EH (cell line): ENCODE data around the gene PDSS2.

Source experiments
- DNase-seq: peaks from one replicate; pipeline ENCODE4 v3.0.0-alpha.2; 2015; ENCODE audit warnings: low read depth

Gene PDSS2

DNA sequence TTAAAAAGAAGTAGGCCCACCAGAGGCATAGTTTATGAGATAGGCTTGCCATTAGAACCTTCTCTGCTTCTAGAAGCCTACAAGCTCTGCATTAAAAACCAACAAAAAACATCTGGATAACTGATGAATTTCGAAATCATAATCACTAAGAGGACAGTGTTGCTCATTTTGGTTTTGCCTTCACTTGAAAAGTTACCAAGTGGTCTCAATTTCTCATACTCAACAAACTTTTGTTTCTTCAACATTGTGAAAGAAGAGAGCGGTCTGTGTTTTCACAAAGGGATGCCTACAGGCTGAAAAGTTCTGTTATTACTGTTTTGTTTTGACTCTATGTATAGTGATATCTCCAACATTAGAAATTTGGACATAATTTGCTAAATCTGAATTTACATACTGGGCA is 98.9 kb downstream of the PDSS2 start:
- no peak for DNase-seq

DNA sequence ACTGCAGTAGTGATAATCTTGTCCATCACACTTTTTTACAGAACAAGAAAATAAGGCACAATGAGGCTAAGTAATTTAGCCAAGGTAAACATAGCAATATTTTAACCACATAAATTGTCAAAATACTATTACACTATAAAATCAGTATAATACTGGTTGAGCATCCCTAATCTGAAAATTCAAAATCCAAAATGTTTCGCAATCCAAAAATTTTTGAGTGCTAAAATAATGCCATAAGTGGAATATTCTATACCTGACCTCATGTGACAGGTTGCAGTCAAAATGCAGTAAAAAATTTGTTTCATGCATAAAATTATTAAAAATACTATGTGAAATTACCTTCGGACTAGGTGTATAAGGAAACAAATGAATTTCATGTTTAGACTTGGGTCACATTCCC is 101.5 kb downstream of the PDSS2 start:
- no peak for DNase-seq

DNA sequence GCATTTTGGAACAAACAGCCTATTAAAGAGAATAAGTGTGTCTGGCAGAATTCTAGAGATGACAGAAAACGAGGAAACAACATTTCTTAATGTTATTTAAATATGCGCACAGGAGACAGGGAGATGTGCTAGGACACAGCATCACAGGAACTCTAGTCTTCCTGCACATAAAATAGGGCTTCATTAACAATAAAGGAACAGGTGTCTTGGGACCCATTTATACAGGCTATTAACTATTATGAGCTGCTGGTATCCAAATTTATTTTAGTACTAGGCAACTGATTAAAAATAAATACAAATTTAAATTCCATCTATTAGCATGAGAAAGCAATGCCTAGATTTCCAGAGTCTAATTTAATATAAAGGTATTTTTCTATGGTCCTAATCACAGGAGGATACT is 102.3 kb downstream of the PDSS2 start:
- no peak for DNase-seq

DNA sequence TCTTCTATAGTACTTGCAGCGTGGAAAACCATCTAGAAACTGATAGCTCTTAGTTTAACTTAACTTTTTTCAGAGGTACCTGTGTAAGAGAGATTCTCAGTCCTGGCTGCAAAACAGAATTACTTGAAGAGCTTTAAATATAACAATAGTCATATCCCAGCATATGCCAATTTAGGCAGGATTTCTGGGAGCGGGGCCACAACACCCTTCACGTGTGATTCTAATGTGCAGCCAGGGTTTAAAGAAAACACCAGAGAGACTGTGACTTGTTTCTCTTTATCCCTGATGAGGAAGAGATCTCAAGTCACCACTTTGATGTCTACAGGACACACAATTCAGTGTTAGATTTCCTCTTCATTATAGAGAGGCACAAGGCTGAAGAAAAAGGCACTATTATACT is 103.7 kb downstream of the PDSS2 start:
- no peak for DNase-seq

DNA sequence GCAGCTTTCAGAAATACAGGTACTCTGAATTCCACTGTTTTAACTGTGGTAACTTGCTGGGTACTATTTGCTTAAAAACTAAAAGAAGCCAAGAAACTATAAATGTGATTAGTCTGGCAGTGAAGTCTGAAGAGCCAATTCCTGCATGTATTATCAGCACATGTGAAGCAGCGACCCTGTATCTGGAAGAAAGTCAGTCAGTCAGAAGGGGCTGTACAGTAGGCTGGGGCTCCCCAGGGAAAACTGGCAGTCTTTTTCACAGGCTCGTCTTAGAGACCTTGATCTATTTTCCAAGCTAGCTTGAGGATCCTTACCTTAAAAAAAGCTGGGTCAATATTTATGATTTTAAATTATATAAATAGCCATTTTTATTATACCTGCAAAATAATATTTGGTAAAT is 104.9 kb downstream of the PDSS2 start:
- no peak for DNase-seq

DNA sequence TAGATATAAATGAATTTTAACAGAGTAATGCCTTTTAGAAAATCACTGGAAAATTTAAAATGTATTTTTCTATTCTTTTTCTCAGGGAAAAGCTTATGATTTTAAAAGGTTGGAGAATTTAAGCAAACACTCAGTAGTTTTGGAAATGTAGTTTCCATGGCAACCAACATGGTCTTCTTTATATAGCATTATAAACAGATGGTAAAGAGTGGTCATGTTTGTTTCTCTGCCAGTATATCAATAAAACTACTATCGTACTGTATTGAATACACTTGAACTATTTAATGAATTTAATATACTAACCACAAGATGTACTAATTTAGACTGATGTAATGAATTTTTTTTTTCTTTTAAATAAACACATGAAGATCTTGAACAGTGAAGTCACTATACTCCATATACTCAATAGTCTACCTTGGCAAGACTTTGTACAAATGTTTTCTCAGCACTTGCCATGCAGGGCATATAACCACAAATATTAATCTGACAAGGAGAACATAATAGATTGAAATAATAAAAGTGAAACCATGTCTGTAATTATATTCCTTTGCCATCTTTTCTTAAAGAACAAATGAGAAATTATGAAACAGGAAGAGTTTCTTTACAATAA is 105.5 kb downstream of the PDSS2 start:
- peak; percentile 9 for DNase-seq

DNA sequence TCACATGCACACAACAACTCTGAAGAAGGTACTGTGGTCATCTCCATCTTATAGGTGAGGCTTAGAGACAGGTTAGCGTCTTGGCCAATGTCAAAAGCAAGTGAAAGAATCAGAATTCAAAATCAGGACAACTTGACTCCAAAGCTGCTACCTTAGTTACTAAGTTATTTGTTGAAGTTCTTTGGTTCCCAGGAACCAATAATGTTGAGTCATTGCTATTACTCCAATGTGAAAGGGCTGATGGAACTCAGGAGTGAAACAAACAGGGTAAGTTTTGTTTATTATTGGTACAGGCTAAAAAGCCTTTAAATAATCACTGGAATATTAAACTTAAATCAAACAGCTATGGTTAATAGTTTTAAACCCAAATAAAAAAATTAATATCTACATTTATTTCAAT is 111.1 kb downstream of the PDSS2 start:
- no peak for DNase-seq

DNA sequence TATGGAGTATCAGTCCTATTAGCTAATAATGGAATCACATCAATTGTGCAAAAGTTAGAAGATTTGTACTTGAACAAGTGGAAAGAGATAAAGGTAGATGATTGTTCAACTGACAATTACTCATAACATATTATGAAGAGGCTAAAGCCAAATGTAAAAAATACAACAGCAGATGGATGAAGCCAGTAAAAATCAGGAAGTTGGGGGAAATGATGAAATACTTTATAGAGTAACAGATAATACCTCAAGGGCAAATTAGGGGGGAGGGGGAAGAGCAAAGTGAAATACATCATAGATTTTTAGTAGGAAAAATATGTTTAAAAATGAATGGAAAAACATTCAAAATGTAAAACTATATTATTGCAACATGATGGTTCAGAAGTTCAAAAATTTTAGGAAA is 114.0 kb downstream of the PDSS2 start:
- no peak for DNase-seq

DNA sequence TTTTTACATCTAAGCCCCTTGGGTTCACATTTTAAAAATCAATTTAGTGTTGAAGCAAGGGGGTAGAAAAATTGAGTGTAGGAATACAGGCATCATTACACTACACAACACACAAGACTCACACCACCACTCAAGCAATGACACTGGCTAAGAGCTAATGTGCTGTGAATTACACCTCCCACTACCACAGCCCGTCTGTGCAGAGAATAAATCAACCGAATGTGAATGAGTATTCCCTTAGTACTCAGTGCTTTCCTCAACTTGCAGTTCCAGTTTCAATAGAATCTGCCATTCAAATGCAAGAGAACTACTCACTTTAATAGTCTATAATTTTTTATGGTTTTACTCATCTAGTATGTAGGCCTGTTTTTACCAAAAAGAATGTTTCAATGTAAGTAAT is 114.4 kb downstream of the PDSS2 start:
- no peak for DNase-seq

DNA sequence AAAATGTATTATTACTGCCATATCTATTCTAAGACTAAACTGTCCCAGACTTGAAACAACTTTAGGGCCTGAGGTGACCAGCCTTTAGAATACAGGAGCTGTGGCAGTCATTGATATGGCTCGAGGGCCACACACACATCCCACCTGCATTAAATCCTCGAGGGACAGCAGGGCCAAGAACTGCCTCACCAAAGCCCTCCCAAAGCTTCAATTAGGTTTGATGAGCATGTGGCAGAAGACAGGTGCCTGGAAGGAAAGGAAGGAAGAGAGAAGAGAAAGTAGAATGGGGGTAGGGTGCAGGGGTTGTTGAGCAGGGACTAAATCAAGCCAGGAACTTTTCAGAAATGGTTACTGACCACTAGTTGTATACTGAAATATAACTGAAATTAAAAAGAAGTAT is 115.0 kb downstream of the PDSS2 start:
- DNase-seq = no peak

DNA sequence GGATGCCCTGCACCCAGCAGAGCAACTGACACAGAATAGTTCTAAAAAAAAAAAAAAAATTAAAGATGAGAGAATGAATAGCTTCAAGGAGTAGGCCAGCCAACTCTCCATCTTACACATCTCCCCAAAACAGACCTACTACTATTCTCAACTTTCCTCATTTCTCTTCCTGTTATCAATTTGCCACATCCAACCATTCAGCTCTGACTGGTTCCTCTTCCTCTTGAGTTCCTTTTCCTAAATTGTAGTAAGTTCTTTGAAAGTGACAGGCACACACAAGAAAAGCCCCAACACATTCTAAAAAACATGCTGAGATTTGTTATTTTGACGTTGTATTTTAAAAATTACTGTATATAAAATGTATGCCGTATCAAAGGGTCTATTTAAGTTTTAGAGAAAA is 117.2 kb downstream of the PDSS2 start:
- no peak for DNase-seq

DNA sequence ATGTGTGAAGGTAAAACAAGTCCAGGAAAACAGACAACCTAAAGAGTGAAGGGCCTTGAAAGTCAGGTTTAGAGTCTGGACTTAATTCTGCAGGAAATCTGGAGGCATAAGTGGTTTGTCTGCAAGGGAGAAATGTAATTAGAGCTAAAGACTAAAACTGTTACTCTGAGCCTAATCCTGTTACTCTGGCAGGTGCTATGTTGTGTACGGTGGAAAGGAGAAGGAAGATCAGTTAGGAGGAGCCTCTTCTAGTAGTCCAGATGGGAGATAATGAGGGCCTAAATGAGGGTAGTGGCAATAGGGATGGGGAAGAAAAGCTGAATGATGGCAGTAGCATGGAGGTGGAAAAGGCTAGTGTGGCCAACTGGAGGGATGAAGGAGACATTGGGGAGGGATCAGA is 118.5 kb downstream of the PDSS2 start:
- DNase-seq = no peak

DNA sequence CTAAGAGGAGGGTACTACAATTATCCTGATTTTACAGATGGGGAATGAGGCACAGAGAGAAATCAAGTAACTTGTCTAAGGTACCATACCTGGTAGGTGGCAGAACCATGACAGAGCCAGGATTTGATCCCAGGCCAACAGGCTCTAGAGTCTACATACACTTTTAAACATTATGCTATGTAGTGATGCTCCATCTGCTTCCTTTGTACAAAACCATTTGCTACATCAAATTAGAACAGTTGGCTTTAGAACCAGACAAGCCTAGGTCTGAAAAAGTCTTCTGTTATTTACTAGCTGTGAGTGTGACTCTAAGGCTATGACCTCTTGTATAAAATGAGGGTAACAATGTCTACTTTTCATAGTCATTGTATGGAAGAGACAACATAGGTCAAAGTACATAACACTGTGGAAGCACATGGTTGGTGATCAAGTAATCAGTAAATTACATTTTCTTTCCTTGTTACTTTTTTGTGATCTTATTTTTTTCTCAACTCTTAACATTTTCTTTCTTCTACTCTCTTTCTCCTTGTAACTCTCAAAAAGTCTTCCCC is 122.1 kb downstream of the PDSS2 start:
- no peak for DNase-seq

DNA sequence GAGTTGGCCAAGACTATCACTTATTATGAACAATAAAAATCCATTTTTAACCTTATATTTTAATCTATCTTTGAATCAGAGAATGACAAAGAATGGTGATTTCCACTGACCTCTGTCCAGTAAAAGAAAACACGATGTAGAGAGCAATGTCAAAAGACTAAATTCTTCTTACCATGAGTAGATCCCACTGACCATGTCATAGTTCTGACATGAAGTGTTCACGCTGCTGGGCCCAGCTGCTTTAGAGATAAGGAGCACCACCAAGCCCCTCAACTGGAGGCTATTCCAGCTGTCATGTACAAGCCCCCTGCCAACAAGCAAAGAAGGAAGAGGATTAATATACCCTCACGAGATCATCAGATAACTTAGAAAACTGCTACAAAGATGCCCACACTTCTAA is 125.3 kb downstream of the PDSS2 start:
- DNase-seq = no peak

DNA sequence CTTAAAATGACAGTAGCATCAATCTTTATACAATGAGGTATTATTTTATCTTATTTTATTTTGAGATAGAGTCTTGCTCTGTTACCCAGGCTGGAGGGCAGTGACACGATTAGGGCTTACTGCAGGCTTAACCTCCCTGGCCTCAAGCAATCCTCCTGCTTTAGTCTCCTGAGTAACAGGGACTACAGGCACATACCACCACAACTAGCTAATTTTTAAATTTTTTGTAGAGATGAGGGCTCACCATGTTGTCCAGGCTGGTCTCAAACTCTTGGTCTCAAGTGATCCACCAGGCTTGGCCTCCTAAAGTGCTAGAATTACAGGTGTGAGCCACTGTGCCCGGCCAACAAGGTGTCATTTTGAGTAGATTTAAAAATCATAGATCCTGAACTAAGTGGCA is 125.9 kb downstream of the PDSS2 start:
- no peak for DNase-seq

DNA sequence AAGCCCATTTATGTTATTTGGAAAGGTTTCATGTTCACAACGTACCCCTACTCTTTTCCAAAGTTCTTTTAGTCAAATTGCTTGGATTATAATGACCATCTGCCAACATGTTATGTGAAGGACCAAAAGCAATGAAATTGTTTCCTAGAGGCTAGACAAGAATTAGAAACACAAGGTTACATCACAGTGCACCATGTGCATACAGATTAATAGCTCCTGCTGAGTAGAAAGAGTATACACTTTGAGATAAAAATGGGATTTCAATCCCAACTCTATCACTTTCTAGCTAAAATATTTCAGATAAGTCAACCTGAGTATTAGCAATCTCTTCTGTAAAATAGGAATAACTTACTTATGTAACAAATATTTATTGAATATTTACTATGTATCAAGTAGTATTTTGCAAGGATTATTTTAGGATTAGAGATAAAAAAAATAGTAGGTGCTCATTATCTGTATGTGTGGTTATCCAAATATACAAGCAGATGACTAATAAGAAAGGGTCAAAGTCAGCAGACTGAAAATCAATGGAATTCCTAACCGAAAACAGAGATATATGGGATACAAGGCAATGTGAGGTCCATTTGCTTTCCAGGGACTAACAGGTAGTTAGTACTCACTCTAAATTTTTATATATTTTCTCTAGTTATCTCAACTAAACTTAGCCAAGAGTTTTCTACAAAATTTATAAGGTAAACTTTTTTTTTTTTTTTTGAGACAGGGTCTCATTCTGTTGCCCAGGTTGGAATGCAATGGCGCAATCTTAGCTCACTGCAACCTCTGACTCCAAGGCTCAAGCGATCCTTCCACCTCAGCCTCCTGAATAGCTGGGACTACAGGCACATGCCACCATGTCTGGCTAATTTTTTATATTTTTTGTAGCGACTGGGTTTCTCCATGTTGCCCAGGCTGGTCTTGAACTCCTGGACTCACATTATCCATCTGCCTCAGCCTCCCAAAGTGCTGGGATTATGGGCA is 127.7 kb downstream of the PDSS2 start:
- peak; percentile 5 for DNase-seq

DNA sequence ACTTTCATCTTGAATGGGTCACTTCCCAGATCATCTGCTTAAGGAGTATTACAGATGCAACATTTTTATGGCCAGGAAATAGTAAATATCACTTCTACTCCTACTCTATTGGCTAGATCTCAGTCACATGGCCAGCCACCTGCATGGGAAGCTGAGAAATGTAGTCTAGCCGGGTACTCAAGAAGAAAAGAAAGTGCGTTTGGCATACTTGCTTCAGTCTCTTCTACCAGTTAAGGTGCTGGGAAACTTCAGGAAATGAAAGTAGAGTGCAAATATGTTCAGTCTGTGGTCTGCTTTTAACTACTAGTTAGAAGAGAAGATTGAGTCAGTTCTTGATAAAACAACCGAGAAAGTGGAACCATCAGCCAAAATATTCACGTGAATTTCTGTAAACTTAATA is 129.2 kb downstream of the PDSS2 start:
- no peak for DNase-seq

DNA sequence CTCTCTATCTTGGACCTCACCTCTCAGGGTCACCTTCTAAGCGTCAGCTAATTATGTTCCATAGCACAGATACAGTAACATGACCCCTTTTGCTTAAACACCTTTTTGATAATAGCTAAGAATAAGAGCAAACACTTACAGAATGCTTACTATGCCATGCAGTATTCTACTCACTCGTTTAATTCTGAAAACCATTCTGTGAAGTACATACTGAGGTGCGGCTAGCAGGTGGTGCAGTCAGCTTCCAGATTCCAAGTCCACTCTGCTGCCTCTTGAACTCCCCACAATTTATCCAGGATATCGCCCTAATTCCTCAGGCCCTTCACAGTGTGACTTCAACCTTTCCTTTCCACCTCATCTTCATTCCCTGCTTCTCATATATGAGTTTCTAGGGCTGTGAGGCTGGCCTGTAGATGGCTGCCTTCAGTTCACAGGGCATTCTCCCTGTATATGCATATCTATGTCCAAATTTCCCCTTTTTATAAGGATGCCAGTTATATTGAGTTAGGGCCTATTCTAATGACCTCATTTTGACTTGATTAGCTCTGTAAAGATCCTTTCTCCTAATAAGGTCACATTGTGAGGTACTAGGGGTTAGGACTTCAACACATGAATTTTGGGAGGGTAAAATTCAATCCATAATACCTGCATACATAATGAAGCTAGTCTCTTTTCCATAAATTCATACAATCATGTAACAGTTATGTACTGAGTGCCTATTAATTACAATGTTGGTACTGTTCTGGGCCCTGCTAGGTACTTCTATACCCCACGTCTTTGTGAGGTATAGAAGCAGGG is 130.1 kb downstream of the PDSS2 start:
- DNase-seq = no peak

DNA sequence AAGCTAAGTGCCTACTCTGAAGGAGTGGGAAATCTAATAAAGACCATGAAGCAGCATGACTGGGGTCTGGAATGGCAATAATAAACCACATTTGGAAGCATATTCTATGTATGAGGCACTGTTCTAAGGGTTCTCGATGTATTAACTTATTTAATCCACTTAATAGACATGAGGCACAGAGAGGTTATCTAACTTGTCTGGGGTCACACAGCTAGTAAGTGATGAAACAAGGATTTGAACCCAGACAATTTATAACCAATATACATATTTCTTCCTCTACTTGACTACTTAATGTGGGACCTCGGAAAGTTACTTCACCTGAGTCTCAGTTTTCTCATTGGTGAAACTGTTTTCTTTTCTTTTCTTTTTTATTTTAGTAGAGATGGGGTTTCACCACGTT is 131.3 kb downstream of the PDSS2 start:
- DNase-seq = no peak

DNA sequence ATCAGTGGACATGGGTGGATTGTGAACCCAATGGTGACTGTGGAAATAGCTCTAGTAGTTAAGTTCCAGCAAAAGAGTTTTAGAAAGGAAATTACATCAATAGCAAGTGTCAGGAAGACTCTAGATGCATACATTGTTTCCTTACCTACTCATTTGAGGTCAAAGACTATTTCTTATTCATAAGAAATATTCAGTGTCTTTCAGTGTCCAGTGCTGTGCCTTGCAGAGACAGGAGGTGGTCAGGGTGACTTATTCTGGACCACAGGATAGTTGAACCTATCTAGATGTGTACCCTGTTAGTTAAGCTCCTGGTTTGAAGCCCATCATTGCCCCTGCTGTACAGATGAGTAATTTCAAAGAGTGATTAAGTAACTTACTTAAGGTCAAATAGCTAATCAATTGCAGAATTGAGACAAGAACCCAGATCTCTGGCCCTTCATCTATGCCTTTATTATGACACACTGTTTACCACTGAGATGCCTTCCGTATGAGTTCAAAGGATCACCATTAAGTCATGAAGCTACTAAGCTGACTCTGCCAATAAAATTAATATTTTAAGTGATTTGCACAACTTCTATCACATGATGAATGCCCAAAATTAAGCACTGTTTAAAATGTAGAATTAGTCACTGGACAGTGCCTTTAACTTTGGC is 136.1 kb downstream of the PDSS2 start:
- peak; percentile 64 for DNase-seq

DNA sequence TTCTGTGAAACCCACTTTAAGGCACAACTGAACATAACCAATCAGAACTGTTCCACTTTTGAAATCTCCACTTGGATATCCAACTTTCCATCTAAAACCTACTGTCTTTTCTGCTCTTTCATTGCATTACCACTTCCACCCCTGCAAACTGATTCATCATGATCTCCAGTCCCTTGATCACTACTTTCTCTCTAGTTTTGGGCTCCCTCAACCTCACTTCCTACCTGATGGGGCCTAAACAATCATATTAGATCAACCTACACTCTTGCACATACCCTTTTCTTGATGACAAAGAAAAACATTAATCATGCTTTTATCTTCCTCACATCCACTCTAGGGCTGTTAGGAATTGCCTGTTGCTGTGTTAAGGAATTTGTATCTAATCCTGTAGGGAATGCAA is 137.6 kb downstream of the PDSS2 start:
- DNase-seq = peak; percentile 16

DNA sequence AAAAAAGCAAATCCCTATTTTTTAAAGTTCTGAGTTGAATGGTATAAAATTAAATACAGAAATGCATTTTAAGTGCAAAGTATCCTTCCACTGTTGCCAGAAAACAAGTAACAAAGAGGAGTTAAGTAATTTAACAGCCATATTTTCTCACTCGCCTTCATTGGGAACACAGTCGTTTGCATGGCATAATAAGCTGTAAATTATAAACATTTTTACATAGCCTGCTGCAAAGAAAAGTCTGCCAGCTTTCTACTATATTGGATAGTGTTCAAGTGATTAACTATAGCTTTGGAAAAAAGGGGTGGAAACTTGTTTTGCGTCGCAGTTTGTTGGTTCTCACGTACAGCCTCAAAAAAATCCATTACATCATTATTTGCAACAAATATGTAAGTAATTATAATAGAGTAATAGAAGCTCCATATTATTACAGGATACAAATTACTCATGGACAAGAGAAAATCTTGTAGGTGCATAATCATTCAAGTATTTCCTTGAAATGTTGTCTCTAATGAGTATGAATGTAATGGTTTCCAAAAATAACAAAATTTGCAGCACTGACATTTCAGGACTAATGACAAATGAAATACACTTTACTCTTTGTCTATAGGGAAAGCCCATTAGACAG is 139.3 kb downstream of the PDSS2 start:
- peak; percentile 78 for DNase-seq
